ENCODE results near the gene PIERCE2.
"Not testable (repeated sequence)": the region's sequence is repeated elsewhere in the genome, so short reads cannot be mapped to it uniquely, and the experiment has no call there.

PIERCE2 gene

DNA sequence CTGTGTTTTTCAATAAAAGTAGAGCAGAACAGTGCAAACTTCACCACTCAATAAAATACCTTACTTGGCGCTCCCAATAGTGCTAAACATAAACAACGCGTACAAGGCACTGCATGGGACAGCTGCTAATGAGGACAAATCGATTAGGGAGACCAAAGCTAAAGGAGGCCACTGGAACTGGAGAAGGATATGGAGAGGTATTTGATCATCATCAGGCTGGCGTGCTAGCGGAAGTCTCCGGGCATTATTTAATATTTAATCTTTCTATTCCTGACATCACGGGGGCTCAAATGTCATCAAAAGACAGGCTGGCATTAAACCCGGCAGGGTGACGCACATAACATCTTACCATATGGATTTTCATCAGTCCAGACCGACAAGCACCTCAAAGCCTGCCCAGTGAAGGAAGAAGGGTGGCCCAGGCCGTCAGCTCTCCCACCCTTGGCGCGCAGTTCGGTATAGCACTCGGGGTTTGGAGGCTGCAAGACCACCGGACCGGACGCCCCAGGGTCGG is 740 bp upstream of the PIERCE2 start:
- peak overlapping the region; percentile 87 for H3K4me3 ChIP-seq (ENCODE audit: low read depth, low read length)
- TF ChIP-seq, protein P1, sequence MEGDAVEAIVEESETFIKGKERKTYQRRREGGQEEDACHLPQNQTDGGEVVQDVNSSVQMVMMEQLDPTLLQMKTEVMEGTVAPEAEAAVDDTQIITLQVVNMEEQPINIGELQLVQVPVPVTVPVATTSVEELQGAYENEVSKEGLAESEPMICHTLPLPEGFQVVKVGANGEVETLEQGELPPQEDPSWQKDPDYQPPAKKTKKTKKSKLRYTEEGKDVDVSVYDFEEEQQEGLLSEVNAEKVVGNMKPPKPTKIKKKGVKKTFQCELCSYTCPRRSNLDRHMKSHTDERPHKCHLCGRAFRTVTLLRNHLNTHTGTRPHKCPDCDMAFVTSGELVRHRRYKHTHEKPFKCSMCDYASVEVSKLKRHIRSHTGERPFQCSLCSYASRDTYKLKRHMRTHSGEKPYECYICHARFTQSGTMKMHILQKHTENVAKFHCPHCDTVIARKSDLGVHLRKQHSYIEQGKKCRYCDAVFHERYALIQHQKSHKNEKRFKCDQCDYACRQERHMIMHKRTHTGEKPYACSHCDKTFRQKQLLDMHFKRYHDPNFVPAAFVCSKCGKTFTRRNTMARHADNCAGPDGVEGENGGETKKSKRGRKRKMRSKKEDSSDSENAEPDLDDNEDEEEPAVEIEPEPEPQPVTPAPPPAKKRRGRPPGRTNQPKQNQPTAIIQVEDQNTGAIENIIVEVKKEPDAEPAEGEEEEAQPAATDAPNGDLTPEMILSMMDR (IDR thresholded peaks at IDR 0.05; ENCODE audit: low read depth, low read length, missing control alignments), result no peak
- in situ Hi-C loops (cut with HindIII; ENCODE audit: low pct_ligation_motif_present, low sequenced_read_pairs), result no loop called here
- no peaks in the 10 kb centered on the region for H3K27me3 ChIP-seq (replicated peaks)
- no peaks in the 10 kb centered on the region for H3K36me3 ChIP-seq (replicated peaks)
- peak overlapping the region; percentile 91 for H3K27ac ChIP-seq
- peak; percentile 36 for DNase-seq

DNA sequence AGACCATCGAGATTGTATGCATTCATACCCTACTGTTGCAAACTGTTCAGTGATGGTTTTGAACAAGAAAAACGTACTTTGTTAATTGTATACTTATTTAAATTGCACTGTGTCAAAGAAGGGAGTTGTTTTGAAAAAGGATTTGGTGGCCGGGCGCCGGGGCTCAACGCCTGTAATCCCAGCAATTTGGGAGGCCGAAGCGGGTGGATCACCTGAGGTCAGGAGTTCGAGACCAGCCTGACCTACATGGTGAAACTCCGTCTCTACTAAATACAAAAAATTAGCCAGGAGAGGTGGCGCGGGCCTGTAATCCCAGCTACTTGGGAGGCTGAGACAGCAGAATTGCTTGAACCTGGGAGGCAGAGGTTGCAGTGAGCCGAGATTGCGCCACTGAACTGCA is 681 bp downstream of the PIERCE2 start:
- H3K36me3 ChIP-seq (replicated peaks); DNase-seq; H3K27me3 ChIP-seq (replicated peaks); in situ Hi-C loops (cut with HindIII; ENCODE audit: low pct_ligation_motif_present, low sequenced_read_pairs): not testable (repeated sequence)
- peak overlapping the region; percentile 66 for H3K27ac ChIP-seq
- H3K4me3 ChIP-seq (ENCODE audit: low read depth, low read length), result peak overlapping the region; percentile 71

DNA sequence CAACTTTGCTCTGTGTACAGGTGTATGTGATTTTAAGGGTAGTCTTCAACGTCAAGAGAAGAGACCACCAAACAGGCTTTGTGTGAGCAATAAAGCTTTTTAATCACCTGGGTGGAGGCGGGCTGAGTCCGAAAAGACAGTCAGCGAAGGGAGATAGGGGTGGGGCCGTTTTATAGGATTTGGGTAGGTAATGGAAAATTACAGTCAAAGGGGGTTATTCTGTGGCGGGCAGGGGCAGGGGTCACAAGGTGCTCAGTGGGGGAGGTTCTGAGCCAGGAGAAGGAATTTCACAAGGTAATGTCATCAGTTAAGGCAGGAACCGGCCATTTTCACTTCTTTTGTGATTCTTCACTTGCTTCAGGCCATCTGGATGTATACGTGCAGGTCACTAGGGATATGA is 9.4 kb downstream of the PIERCE2 start:
- DNase-seq; H3K27me3 ChIP-seq (replicated peaks); H3K27ac ChIP-seq; H3K36me3 ChIP-seq (replicated peaks); H3K4me3 ChIP-seq (ENCODE audit: low read depth, low read length); in situ Hi-C loops (cut with HindIII; ENCODE audit: low pct_ligation_motif_present, low sequenced_read_pairs): not testable (repeated sequence)

DNA sequence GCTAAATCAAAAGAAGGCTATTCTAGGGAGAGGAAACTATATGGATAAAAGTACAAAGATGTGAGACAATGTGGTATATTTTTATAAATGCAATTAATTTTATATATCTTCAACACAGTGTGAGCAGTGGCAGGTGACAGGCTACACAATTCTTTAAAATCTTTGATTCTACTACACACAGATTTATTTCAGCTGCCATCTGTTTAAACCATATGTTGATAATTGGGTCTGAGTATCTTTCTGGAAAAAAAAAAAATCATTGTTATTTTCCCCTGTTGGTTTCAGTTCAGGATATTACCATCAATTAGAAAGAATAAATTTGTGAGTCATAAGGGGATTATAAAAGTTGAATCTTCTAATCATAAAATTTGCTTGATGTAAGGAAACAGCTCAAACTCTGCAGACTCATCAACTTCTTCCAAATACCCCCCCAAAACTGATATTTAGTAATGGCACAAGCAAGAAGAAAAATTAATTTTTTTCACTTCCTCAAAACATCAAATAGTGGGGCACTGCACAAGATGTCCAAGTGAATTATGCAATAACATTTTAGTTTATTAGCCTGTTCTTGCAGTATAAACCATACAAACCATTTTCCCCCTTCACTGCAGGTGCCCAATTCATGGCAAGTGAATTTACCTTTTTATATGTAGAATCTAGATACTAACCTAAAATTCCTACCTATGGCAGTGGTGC is 12.0 kb downstream of the PIERCE2 start:
- in situ Hi-C loops (cut with HindIII; ENCODE audit: low pct_ligation_motif_present, low sequenced_read_pairs), result no loop called here
- TF ChIP-seq, protein P1 (IDR thresholded peaks at IDR 0.05; ENCODE audit: low read depth, low read length, missing control alignments), result no peak

DNA sequence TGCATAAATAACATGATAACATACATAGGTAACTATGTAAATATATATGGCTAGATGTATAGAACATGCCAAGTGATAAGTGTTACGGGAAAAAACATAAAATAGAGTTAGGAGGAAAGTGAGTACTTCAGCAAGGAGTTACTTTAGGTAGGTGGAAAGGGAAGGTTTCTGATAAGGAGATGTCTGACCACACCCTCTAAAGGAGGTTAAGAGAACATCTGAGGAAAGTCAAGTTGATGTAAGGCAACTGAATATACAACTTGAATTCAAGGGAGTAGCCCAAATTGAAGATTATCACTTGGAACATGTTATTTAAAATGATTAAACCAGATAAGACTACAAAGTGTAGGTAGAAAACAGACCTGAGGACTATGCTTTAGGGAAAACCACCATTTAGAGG is 13.8 kb downstream of the PIERCE2 start:
- Histone ChIP-seq H3K36me3 (replicated peaks) (no peaks in the 10 kb centered on the region), H3K27ac (no peak overlapping the region), H3K27me3 (replicated peaks) (no peaks in the 10 kb centered on the region), H3K4me3 (ENCODE audit: low read depth, low read length) (no peak overlapping the region)
- TF ChIP-seq, protein P1 (IDR thresholded peaks at IDR 0.05; ENCODE audit: low read depth, low read length, missing control alignments), result no peak
- in situ Hi-C loops (cut with HindIII; ENCODE audit: low pct_ligation_motif_present, low sequenced_read_pairs), result no loop called here
- DNase-seq, result no peak

More for the DNA sequence above, 12.0 kb downstream of the PIERCE2 start:
- Histone ChIP-seq H3K4me3 (ENCODE audit: low read depth, low read length) (no peak overlapping the region), H3K27ac (no peak overlapping the region), H3K27me3 (replicated peaks) (no peaks in the 10 kb centered on the region), H3K36me3 (replicated peaks) (no peaks in the 10 kb centered on the region)
- no peak for DNase-seq

DNA sequence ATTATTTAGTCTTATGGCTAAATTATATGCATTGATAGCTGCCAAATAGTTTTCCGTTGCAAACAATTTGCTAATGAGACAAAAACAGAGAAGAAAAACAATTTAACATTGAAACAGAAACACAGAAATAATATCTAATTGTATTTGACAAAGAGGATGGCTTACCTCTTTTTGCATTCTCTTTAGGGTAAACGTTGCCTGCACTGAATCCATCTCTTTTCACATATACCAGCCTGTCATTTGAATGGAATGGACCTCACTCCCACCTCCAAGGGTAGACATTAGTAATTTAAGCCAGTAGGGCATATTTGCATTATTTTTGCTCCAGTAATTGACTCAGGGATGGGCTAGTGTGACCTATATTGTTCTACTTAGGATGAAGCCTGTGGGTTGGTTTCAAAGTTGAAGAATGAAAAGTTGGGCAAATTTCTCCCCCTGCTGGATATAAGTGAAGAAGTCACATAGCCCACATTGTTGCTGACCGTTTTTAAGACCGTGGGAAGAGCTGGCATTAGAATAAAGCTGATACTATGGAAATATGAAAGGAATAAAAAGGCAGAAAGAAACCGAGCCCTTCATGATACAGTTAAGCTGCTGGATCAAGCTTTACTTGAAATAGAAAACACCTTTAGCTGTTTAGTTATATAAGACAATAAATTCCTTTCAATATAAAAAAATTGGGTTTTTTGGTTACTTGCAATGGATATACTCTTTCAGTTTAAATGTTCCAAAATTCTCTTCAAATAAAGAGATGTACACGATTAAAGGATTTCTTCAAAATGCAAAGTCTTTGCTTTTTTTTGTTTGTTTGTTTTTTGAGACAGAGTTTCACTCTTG is 26.9 kb downstream of the PIERCE2 start:
- TF ChIP-seq, protein P1 (IDR thresholded peaks at IDR 0.05; ENCODE audit: low read depth, low read length, missing control alignments), result peak; percentile 67
- Histone ChIP-seq H3K27me3 (replicated peaks) (no peaks in the 10 kb centered on the region), H3K27ac (no peak overlapping the region), H3K36me3 (replicated peaks) (no peaks in the 10 kb centered on the region), H3K4me3 (ENCODE audit: low read depth, low read length) (no peak overlapping the region)
- in situ Hi-C loops (cut with HindIII; ENCODE audit: low pct_ligation_motif_present, low sequenced_read_pairs), result no loop called here
- DNase-seq, result peak; percentile 58

DNA sequence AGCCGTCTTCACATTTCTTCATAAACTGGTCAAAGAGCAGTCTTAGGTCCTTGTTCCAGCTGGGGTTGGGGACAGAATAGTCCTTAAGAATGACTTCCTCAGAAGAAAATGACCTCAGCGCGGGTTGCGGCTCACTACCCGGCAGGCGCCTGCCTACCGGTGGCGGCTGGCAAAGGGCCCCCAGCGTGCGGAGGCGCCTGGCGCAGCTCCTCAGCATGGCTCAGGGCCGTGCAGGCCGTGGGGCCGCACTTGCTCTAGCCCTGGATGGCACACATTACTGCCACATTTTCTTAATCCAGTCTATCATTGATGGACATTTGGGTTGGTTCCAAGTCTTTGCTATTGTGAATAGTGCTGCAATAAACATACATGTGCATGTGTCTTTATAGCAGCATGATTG is 34.8 kb downstream of the PIERCE2 start:
- H3K27ac ChIP-seq; in situ Hi-C loops (cut with HindIII; ENCODE audit: low pct_ligation_motif_present, low sequenced_read_pairs); H3K27me3 ChIP-seq (replicated peaks); DNase-seq; H3K36me3 ChIP-seq (replicated peaks); H3K4me3 ChIP-seq (ENCODE audit: low read depth, low read length): not testable (repeated sequence)

DNA sequence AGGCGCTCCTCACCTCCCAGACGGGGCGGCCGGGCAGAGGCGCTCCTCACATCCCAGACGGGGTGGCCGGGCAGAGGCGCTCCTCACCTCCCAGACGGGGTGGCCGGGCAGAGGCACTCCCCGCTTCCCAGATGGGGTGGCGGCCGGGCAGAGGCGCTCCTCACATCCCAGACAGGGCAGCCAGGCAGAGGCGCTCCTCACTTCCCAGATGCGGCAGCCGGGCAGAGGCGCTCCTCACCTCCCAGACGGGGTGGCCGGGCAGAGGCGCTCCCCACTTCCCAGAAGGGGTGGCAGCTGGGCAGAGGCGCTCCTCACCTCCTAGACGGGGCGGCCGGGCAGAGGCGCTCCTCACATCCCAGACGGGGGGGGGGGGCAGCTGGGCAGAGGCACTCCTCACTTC is 37.6 kb downstream of the PIERCE2 start:
- not testable (repeated sequence) for H3K27me3 ChIP-seq (replicated peaks)

DNA sequence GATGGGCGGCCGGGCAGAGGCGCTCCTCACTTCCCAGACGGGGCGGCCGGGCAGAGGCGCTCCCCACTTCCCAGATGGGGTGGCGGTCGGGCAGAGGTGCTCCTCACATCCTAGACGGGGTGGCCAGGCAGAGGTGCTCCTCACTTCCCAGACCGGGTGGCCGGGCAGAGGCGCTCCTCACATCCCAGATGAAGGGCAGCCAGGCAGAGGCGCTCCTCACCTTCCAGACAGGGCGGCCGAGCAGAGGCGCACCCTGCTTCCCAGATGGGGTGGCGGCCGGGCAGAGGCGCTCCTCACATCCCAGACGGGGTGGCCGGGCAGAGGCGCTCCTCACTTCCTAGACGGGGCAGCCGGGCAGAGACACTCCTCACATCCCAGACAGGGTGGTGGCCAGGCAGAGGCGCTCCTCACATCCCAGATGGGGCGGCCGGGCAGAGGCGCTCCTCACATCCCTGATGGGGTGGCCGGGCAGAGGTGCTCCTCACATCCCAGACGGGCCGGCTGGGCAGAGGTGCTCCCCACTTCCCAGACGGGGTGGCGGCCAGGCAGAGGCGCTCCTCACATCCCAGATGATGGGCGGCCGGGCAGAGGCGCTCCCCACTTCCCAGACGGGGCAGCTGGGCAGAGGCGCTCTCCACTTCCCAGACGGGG is 38.2 kb downstream of the PIERCE2 start:
- in situ Hi-C loops (cut with HindIII; ENCODE audit: low pct_ligation_motif_present, low sequenced_read_pairs); H3K36me3 ChIP-seq (replicated peaks); H3K4me3 ChIP-seq (ENCODE audit: low read depth, low read length); H3K27me3 ChIP-seq (replicated peaks); DNase-seq; H3K27ac ChIP-seq: not testable (repeated sequence)

More for the DNA sequence above, 37.6 kb downstream of the PIERCE2 start:
- H3K36me3 ChIP-seq (replicated peaks); in situ Hi-C loops (cut with HindIII; ENCODE audit: low pct_ligation_motif_present, low sequenced_read_pairs); DNase-seq; H3K4me3 ChIP-seq (ENCODE audit: low read depth, low read length); H3K27ac ChIP-seq: not testable (repeated sequence)

DNA sequence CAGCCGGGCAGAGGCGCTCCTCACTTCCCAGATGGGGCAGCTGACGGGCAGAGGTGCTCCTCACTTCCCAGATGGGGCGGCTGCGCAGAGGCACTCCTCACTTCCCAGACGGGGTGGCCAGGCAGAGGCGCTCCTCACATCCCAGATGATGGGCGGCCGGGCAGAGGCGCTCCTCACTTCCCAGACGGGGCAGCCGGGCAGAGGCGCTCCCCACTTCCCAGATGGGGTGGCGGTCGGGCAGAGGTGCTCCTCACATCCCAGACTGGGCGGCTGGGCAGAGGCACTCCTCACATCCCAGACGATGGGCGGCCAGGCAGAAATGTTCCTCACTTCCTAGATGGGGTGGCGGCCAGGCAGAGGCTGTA is 38.7 kb downstream of the PIERCE2 start:
- DNase-seq; H3K36me3 ChIP-seq (replicated peaks); H3K4me3 ChIP-seq (ENCODE audit: low read depth, low read length); in situ Hi-C loops (cut with HindIII; ENCODE audit: low pct_ligation_motif_present, low sequenced_read_pairs); H3K27ac ChIP-seq; H3K27me3 ChIP-seq (replicated peaks): not testable (repeated sequence)

Data from brain microvascular endothelial cell (primary cell).